Caco-2 (cell line): ENCODE measurements around the gene CYB561D2. TPM values are rescaled to one million over a fixed set of nuclear protein-coding genes. Genes with fewer than 3 reads are reported as not detected.

Experiments used
- BruUV-seq: library from RNA; stranded (reverse); fragments of 400-500 nt; replicated peaks from 2 replicates; lab custom pipeline; 2021; lab: Mats Ljungman, UMichigan
- CTCF ChIA-PET: fragments of 300-600 bp; sonication (Branson Sonifier 250); formaldehyde crosslinking; loops from one replicate; lab custom pipeline; 2022; ENCODE audit warnings: antibody characterized with exemption; lab: Charles Lee
- POLR2A ChIA-PET: fragments of 300-600 bp; sonication (Branson Sonifier 250); formaldehyde crosslinking; loops from one replicate; lab custom pipeline; 2022; ENCODE audit warnings: antibody characterized with exemption; lab: Charles Lee
- DNase-seq, 2 experiments: peaks; one replicate each; pipeline versions ENCODE4 v3.0.0 to v3.0.0-alpha.2; 2020 to 2022
- H3K27me3 ChIP-seq: replicated peaks from 2 replicates; pipeline ENCODE4 v1.6.0; 2011; ENCODE audit warnings: low read length; ENCODE audit not compliant: control insufficient read depth, insufficient read depth
- H3K36me3 ChIP-seq: 2 replicates; pipeline ENCODE4 v1.5.1; 2011; ENCODE audit warnings: low read length; ENCODE audit not compliant: control insufficient read depth, insufficient read depth
- H3K4me1 ChIP-seq: fragments of 250-450 bp; sonication (Bioruptor Pico); 2 replicates; pipeline ENCODE4 v1.5.1; 2020; ENCODE audit warnings: mild to moderate bottlenecking
- H3K4me3 ChIP-seq: 2 replicates; pipeline ENCODE4 v1.5.1; 2011; ENCODE audit warnings: low read depth, mild to moderate bottlenecking, control low read depth, low read length
- H3K9me3 ChIP-seq: fragments of 250-450 bp; sonication (Bioruptor Pico); 2 replicates; pipeline ENCODE4 v1.5.1; 2020; ENCODE audit warnings: mild to moderate bottlenecking, moderate library complexity
- H3K27ac Mint-ChIP-seq: one replicate; pipeline ENCODE4 v1.8.0; 2022; ENCODE audit warnings: mixed read lengths; ENCODE audit not compliant: unreplicated experiment
- H3K27me3 Mint-ChIP-seq: one replicate; pipeline ENCODE4 v1.8.0; 2022; ENCODE audit warnings: mixed read lengths; ENCODE audit not compliant: insufficient read depth, unreplicated experiment
- H3K36me3 Mint-ChIP-seq: one replicate; pipeline ENCODE4 v1.8.0; 2022; ENCODE audit warnings: mild to moderate bottlenecking, mixed read lengths; ENCODE audit not compliant: insufficient read depth, unreplicated experiment
- H3K4me1 Mint-ChIP-seq: one replicate; pipeline ENCODE4 v1.8.0; 2022; ENCODE audit warnings: low read depth, mixed read lengths; ENCODE audit not compliant: unreplicated experiment
- H3K4me3 Mint-ChIP-seq: one replicate; pipeline ENCODE4 v1.8.0; 2022; ENCODE audit warnings: mild to moderate bottlenecking, moderate library complexity, mixed read lengths; ENCODE audit not compliant: unreplicated experiment
- H3K9me3 Mint-ChIP-seq: one replicate; pipeline ENCODE4 v1.8.0; 2022; ENCODE audit warnings: mixed read lengths; ENCODE audit not compliant: unreplicated experiment
- intact Hi-C: fragments of 100-400 bp; cut with micrococcal nuclease; formaldehyde crosslinking; loops from one replicate; pipeline ENCODE4 v1.10.0; 2022; ENCODE audit not compliant: unreplicated experiment
- total RNA-seq: library from RNA; stranded (reverse); gene quantifications from 2 replicates; pipeline ENCODE4 v1.2.3, GENCODE V29; 2022
- TF ChIP-seq, protein P1 (sequence below), 2 experiments: fragments of 200-600 bp in 1 of 2; IDR thresholded peaks; 1 replicate in 1 of 2; 2 replicates in 1 of 2; pipeline versions ENCODE4 v1.5.1 to v1.8.0; 2011 to 2022; ENCODE audit warnings: antibody characterized with exemption in 1 of 2, control low read depth in 1 of 2, inconsistent platforms in 1 of 2, low read depth in 1 of 2, low read length in 1 of 2, mild to moderate bottlenecking in 1 of 2, moderate library complexity in 1 of 2; ENCODE audit not compliant: insufficient read depth in 1 of 2, severe bottlenecking in 1 of 2, unreplicated experiment in 1 of 2

Gene CYB561D2
- total RNA-seq, 1 experiment from 2014 or later = 21.2 TPM

DNA sequence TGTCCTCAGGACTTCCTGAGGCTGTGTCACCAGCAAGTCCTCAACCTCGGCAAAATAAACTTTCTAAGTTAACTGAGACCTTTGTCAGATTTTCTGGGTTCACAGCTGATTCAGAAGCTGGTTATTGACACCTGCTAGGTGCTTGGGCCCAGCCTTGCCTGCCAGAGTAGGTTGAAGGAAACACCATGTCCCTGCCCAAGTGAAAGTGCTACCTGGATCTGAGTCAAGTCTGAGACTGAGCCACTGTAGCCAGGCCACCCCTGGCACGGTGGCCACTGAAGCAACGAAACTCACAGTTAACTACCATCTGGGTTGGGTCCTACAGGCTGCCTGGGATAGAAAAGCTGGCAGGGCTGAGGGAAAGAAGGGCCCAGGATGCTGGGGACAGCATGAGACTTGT, 36.3 kb upstream of the CYB561D2 start:
- TF ChIP-seq, protein P1, sequence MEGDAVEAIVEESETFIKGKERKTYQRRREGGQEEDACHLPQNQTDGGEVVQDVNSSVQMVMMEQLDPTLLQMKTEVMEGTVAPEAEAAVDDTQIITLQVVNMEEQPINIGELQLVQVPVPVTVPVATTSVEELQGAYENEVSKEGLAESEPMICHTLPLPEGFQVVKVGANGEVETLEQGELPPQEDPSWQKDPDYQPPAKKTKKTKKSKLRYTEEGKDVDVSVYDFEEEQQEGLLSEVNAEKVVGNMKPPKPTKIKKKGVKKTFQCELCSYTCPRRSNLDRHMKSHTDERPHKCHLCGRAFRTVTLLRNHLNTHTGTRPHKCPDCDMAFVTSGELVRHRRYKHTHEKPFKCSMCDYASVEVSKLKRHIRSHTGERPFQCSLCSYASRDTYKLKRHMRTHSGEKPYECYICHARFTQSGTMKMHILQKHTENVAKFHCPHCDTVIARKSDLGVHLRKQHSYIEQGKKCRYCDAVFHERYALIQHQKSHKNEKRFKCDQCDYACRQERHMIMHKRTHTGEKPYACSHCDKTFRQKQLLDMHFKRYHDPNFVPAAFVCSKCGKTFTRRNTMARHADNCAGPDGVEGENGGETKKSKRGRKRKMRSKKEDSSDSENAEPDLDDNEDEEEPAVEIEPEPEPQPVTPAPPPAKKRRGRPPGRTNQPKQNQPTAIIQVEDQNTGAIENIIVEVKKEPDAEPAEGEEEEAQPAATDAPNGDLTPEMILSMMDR (IDR thresholded peaks at IDR 0.05; ENCODE audit: insufficient read depth in 1 of 2, low read depth in 1 of 2, low read length in 1 of 2, severe bottlenecking in 1 of 2, unreplicated experiment in 1 of 2) = no peak
- no peaks in the 10 kb centered on the region for H3K9me3 Mint-ChIP-seq
- intact Hi-C loops = no loop called here
- Histone ChIP-seq H3K4me1 (peaks cover 17% of the 10 kb centered on the region), H3K9me3 (no peaks in the 10 kb centered on the region), H3K4me3 (no peak overlapping the region), H3K27me3 (no peaks in the 10 kb centered on the region), H3K36me3 (peaks cover under 1% of the 10 kb centered on the region; the same call in 1 of the 2 replicates)
- DNase-seq = no peak
- peaks cover 17% of the 10 kb centered on the region for H3K4me1 Mint-ChIP-seq
- CTCF ChIA-PET = no interaction called here
- H3K27me3 Mint-ChIP-seq = no peaks in the 10 kb centered on the region
- BruUV-seq = no TSS peak
- peaks cover 45% of the 10 kb centered on the region for H3K36me3 Mint-ChIP-seq
- H3K27ac Mint-ChIP-seq = peak overlapping the region; percentile 23
- H3K4me3 Mint-ChIP-seq = no peak overlapping the region
- POLR2A ChIA-PET = interaction anchor here (1.1 kb wide), 1 partner anchor 23 kb away, joined by 3 read pairs; no protein-coding TSS in a partner anchor

DNA sequence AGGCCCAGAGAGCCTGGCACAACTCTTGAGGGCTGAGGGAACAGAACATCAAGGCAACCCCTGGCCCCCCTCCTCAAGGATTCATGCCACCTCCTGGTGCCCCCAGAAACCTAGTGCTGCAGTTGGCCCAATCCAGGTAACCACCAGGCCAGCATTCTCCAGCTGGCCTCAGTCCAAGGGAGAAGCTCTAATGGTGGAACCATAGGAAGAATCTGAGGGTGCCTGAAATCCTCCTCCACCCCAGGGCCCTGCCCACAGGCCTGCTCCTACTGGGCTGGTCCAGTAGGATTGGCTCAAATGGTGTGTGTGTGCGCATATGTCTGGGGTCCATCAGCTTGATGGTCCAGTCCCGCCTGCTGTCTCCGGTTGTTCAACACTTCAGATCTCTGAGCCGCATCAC, 35.8 kb upstream of the CYB561D2 start:
- no peak overlapping the region for H3K4me3 Mint-ChIP-seq
- ChIA-PET POLR2A (interaction anchor here (1.1 kb wide), 1 partner anchor 23 kb away, joined by 3 read pairs; no protein-coding TSS in a partner anchor), CTCF (interaction anchor here (0.7 kb wide), 2 partner anchors 12 to 50 kb away, joined by 4 to 6 read pairs; partner anchors contain the start of gene HYAL1)
- Histone ChIP-seq H3K36me3 (peaks cover 4% of the 10 kb centered on the region), H3K9me3 (no peaks in the 10 kb centered on the region), H3K4me3 (no peak overlapping the region), H3K27me3 (no peaks in the 10 kb centered on the region), H3K4me1 (peaks cover 15% of the 10 kb centered on the region)
- BruUV-seq = no TSS peak
- TF ChIP-seq, protein P1 (IDR thresholded peaks at IDR 0.05; ENCODE audit: insufficient read depth in 1 of 2, low read depth in 1 of 2, low read length in 1 of 2, severe bottlenecking in 1 of 2, unreplicated experiment in 1 of 2) = no peak
- peak overlapping the region; percentile 49 for H3K27ac Mint-ChIP-seq
- intact Hi-C loops = no loop called here
- H3K27me3 Mint-ChIP-seq = no peaks in the 10 kb centered on the region
- H3K36me3 Mint-ChIP-seq = peaks cover 45% of the 10 kb centered on the region
- no peaks in the 10 kb centered on the region for H3K9me3 Mint-ChIP-seq
- peaks cover 17% of the 10 kb centered on the region for H3K4me1 Mint-ChIP-seq
- no peak for DNase-seq

DNA sequence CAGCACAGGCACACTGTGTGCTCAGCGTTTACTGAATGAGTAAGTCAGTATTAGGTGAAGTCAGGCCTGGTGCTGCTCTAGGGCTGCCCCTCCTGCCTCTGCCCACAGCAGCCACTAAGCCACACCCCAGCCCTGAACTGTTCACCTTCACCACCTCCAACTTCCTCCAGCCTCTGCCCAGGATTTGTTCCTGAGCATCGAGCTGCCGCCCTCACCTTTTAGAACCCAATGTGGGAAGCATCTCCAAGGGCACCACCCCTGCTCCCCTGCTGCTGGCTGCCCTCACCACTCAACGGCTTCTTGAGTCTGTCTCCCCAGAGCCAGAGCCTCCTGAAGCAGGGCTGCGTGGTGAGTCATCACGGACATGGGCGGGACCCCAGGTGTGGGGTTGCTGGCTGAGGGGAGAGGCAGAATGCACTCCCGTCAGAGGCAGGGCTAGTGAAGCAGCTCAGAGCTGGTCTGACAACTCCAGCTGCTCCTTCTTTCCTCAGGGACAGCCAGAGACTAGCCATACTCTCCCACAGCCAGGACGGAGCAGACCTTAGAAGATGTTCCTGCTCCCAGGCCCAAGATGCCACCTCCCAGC, 33.9 kb upstream of the CYB561D2 start:
- Histone ChIP-seq H3K36me3 (peaks cover 4% of the 10 kb centered on the region), H3K27me3 (no peaks in the 10 kb centered on the region), H3K4me1 (peaks cover 17% of the 10 kb centered on the region), H3K9me3 (no peaks in the 10 kb centered on the region), H3K4me3 (no peak overlapping the region)
- ChIA-PET POLR2A (interaction anchor here (1.0 kb wide), 1 partner anchor 21 kb away, joined by 4 read pairs; no protein-coding TSS in a partner anchor), CTCF (no interaction called here)
- intact Hi-C loops = no loop called here
- H3K27me3 Mint-ChIP-seq = no peaks in the 10 kb centered on the region
- H3K4me3 Mint-ChIP-seq = peak overlapping the region; percentile 48
- TF ChIP-seq, protein P1 (IDR thresholded peaks at IDR 0.05; ENCODE audit: insufficient read depth in 1 of 2, low read depth in 1 of 2, low read length in 1 of 2, severe bottlenecking in 1 of 2, unreplicated experiment in 1 of 2) = no peak
- peaks cover 47% of the 10 kb centered on the region for H3K36me3 Mint-ChIP-seq
- peak; percentile 66 to 80 for DNase-seq
- peaks cover 17% of the 10 kb centered on the region for H3K4me1 Mint-ChIP-seq
- BruUV-seq = no TSS peak
- H3K9me3 Mint-ChIP-seq = no peaks in the 10 kb centered on the region
- H3K27ac Mint-ChIP-seq = peak overlapping the region; percentile 82
